Keratinocyte (primary cell): Measurements from ENCODE around the gene TNFRSF25.

ENCODE experiments used
- CTCF ChIP-seq, 3 experiments: IDR thresholded peaks in 1 of 3; conservative IDR thresholded peaks in 1 of 3; optimal IDR thresholded peaks in 1 of 3; 2 replicates in 2 of 3; 3 replicates in 1 of 3; pipeline versions ENCODE3 to v1.5.1; 2011; ENCODE audit warnings: low read length in 3 of 3, mild to moderate bottlenecking in 3 of 3, moderate library complexity in 2 of 3, control low read depth in 1 of 3, inconsistent platforms in 1 of 3; ENCODE audit not compliant: insufficient read depth in 2 of 3; ENCODE audit errors: extremely low read depth in 1 of 3
- EZH2 ChIP-seq: IDR thresholded peaks from one replicate; pipeline ENCODE4 v1.6.1; 2012; ENCODE audit warnings: inconsistent platforms, mild to moderate bottlenecking, low read length, moderate library complexity

- TF ChIP-seq CTCF (optimal IDR thresholded peaks at IDR 0.05 in 1 of 3, IDR thresholded peaks at IDR 0.05 in 1 of 3, conservative IDR thresholded peaks at IDR 0.05 in 1 of 3; ENCODE audit: extremely low read depth in 1 of 3, insufficient read depth in 2 of 3, low read length in 3 of 3) = no peak
- TF ChIP-seq EZH2 = no peak
Observed at GRCh38 chr1:6499296-6499695, 33.3 kb upstream of the TNFRSF25 start.
